GDM1 (cell line): ENCODE results near the gene KIRREL3.

Source experiments
- DNase-seq: peaks from one replicate; lab custom pipeline; 2025; lab: John Stamatoyannopoulos, UW

The KIRREL3 gene

GRCh38 chr11:126663749-126664592, 336.6 kb downstream of the KIRREL3 start:
- no peak for DNase-seq

GRCh38 chr11:126662035-126662790, 338.4 kb downstream of the KIRREL3 start:
- DNase-seq: no peak

GRCh38 chr11:126660761-126661425, 339.7 kb downstream of the KIRREL3 start:
- no peak for DNase-seq

- no peak for DNase-seq
These were observed 340.2 kb downstream of the KIRREL3 start for GRCh38 chr11:126660321-126660720.

GRCh38 chr11:126658306-126659056, 342.1 kb downstream of the KIRREL3 start:
- no peak for DNase-seq

DNA sequence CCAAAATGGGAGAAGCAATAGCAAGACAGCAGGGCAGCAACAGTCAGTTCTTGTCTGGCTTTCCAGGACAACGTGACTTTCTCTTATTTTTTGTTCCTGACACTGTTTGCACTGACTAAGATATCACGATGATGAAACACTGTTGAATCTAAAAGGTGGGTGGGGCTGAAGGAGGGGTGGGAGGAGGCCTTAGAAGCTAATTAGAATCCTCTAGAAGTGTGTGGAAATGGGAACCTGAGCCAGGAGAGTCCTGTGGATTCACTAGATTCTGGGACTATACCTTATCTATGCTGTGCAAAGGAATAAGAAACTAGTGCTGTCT, 344.8 kb downstream of the KIRREL3 start:
- no peak for DNase-seq

DNA sequence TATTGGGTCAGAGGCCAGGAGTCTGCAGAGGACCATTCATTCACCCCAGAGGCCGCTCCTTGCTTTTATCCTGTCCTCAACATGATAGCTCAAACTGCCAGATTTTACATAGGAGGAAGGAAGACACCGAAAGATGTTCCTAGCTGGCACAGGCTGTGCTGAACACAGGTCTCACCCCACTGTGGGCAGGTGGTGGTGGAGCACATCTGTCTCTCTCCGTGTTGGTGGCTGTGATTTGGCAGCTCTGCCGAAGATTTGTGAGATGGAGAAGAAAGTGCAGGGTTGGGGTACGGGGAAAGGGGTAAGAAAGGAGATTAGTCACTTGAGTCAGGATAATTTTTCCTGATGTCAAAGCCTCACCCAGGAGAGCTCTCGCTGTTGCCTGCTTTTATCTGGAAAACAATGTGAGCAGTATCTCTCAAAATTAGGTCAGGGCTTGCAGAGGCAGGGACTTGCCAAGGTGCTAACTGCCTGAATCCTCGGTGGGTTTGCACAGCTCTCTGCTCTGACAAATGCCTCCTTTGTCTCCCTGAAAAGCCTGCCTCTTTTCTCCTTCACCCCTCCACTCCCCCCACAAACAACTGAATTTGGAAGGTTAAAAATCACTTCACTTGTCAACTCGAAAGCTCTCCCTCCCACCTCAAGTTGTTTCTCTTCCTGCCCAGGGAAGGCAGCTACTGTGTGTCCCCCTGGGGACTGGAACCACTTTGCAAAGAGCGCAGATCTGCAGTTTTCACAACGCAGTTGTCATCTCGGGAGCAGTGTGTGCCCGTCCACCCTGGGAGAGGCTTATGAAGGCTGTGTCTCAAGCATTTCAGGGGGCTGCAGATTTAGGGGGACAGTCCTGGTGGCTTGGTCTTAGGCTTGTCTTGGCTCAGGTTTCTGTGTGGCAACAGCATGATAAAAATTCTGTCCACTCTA, 345.4 kb downstream of the KIRREL3 start:
- no peak for DNase-seq

GRCh38 chr11:126653040-126653439, 347.5 kb downstream of the KIRREL3 start:
- no peak for DNase-seq

- DNase-seq: no peak
These were observed 352.8 kb downstream of the KIRREL3 start for GRCh38 chr11:126647735-126648134.

DNA sequence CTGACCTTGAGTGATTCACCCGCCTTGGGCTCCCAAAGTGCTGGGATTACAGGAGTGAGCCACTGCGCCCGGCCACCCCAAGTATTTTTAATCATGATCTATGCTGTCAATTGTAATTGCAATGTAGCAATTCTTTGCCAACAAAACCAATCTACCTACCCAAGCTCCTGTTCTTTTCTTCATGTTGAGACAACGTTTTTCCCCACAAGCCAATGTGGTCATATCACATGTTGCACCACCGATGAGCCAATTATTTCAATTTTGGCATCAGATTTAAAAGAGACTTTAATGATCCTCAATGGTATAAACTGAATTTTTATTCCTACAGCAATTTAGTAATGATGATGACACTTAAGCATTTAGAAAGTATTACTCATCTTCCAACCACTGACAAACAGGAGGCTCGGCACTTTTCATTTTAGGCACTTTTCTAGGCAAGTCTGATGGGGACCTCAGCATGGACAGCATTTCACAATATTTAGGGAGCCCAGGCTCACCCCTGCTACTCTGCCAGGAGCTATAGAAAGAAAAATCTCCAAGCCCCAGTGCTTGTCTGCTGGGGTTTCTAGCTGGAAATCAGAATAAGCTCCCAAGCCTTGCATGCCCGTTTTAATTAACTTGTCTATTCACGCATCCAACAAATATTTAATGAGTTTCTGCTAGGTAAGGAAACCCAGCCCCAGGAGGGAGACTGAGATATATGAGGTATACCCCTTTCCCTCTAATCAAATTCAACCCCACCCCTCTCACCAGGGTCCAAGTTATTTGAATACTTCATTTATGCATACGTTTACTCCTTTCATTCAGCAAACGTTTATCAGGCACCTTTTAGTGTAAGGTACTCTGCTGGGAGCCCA, 353.6 kb downstream of the KIRREL3 start:
- DNase-seq: no peak

DNA sequence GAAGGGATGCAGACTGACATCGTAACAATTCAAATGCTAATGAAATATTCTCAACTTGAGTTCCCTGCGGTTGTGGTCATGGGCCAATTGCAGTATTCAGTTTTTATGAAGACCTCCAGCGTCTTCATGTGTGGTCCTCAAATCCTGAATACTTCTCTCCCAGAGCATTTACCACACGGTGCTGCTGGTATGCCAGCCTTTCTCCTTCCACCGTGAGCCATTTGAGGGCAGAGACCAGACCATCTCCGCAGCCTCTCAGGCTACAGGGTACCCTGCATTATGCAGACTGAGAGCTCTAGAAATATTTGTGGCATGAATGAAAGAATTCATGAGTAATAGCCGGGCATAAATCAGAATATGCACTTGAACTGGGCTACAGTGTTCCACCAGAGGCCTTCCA, 355.4 kb downstream of the KIRREL3 start:
- no peak for DNase-seq

DNA sequence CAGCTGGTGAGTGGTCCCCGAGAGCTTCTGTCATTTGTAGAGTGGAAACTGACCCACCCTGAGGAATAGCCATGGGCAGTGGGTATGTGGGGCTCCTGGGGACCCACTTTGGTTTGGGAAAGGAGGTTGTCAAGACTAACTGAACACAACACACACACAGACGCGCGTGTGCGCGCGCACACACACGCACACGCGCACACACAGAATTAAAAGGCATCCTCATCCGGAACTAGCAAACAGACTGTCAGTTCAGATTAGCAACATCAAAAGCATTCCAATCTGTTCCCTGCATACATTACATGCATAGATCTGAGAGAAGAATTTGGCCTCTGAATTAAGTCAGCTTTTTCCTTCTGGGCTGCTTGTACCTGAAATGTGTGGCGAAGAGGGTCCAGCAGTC, 360.4 kb downstream of the KIRREL3 start:
- DNase-seq: no peak

DNA sequence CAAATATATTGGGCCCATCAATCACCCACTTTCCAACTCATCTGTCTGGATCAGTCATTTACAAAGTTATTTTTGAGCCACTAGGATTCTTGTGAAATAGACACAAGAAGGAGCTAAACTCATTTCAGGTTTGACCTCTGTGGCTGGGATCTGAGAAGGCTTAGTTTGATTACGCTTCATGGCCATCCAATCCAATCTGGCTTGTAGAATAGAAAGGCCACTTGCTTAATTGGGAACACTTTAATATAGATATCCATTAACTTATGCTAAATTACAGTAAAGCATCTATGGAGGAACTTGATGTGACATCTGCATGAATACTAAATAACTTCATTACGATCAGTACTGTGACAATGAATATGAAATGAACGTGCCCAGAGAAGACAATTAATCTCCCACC, 360.9 kb downstream of the KIRREL3 start:
- no peak for DNase-seq

DNA sequence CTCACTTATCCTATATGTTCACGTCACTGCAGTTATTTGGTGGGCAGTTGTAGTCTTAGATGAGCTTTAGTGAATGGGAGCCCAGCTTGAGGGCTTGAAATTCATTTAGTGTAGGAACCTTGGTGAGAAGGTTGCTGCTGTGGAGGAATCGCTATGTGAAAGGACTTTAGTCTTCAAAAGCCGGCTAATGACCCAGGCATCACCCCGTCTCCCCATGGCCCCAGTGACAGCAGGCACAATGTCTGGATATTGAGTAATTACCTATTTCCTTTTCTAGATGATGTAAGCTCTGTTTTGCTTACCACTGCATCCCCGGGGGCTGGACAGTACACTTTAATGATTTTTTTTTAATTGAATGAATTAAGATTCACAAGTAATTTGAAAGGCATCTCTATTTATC, 361.9 kb downstream of the KIRREL3 start:
- DNase-seq: no peak

- no peak for DNase-seq
These were observed 362.8 kb downstream of the KIRREL3 start for GRCh38 chr11:126637795-126638175.

DNA sequence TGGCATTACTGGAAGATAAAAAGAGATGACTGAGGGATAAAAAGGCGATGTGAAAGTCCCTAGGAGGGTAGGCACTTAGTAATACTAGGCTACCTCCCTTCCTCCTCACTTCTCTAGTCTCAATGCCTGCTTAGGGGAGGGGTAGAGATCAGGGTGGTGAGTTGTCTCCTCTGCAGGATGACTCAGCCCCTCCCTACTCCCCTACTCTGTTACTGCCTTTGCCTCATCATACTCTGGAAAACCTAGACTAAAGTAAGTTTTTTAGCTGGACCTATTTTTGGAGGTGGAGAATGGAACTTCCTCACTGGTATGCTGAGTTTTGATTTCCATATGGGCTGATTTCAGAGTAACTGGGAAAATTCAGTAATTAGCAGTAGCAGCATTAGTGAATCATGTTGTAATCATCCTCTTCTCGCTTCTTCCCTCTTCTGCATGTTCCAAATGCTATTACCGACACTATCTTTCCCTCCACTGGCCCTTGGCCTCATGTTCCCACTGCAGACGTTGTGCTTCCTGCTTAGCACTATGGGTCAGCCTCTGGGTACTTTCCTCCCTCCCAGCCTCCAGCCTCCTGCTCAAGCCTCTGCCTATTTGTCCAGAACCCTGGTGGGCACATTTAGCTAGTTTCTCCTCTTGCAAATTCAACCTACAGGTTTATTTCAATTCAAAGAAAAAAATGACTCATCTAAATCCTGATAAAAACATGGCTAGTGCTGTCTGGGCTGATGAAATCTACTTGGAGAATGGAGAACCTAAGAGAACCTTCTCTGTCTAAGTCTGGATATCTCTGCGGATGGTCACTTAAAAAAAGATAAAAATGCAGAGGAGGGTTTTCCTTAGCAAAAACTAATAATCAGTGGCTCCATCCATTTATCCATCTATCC, 363.4 kb downstream of the KIRREL3 start:
- DNase-seq: no peak

- DNase-seq: no peak
These were observed 365.1 kb downstream of the KIRREL3 start for GRCh38 chr11:126635511-126635910.

DNA sequence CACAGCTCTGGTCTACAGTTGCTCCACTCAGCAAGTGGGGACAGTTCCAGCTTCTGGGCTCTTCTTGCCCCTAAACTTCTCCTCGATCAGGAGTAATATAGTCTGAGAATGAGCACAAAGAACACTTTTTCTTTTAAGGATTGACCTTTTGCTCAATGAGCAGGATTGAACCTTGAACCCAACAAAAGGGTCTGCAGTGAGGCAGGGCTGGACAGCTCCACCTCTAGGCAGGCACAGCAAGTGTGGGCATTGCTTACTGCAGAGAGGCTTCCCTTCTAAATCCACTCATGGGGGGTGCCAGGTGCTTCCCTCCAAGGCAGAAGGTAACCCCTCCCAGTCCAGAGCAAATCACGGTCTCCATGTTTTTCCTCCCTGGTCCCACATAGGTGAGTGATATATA, 365.6 kb downstream of the KIRREL3 start:
- DNase-seq: no peak

- no peak for DNase-seq
These were observed 367.2 kb downstream of the KIRREL3 start for GRCh38 chr11:126633330-126633729.
